Measurements from ENCODE around the gene OSTN. TPM values are rescaled to one million over a fixed set of nuclear protein-coding genes. Genes with fewer than 3 reads are reported as not detected.
A peak's percentile ranks its signal among the peaks of the same experiment; 100 is the strongest.

The OSTN gene
- total RNA-seq, 2 experiments from 2014 or later: not detected

DNA sequence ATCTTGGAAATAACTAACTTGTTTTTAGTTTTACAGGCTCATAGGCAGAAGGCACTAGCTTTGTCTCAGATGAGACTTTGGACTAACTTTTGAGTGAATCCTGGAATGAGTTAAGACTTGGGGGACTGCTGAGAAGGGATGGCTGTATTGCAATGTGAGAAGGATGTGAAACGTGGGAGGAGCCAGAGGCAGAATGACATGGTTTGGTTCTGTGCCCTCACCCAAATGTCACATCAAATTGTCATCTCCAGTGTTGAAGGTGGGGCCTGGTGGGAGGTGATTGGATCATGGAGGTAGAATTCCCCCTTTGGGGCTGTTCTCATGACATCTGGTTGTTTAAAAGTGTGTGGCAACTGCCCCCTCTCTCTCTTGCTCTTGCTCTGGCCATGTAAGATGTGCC lies 101.4 kb downstream of the OSTN start:
- Histone ChIP-seq H3K4me1 (ENCODE audit: insufficient read depth, low read length) (no peaks in the 10 kb centered on the region), H3K36me3 (ENCODE audit: insufficient read depth, low read length) (no peaks in the 10 kb centered on the region), H3K27me3 (ENCODE audit: control insufficient read depth in 1 of 2, insufficient read depth in 2 of 2, low read length in 2 of 2) (no peaks in the 10 kb centered on the region), H3K4me3 (ENCODE audit: low read length) (no peak overlapping the region), H3K27ac (ENCODE audit: low read depth in 1 of 2, low read length in 2 of 2) (no peak overlapping the region), H3K9me3 (ENCODE audit: control insufficient read depth in 1 of 2, insufficient read depth in 1 of 2, low read length in 2 of 2) (peaks cover 0 to 4% of the 10 kb centered on the region in 2 experiments)
- ATAC-seq (ENCODE audit: poor library complexity) (no peak), DNase-seq (peak in 1 of 14 experiments; percentile 6)
- ChIA-PET POLR2A (no interaction called here), CTCF (no interaction called here)
- H3K4me1 Mint-ChIP-seq (ENCODE audit: low read depth): no peaks in the 10 kb centered on the region
- H3K27me3 Mint-ChIP-seq: no peaks in the 10 kb centered on the region
- TF ChIP-seq, protein P1, sequence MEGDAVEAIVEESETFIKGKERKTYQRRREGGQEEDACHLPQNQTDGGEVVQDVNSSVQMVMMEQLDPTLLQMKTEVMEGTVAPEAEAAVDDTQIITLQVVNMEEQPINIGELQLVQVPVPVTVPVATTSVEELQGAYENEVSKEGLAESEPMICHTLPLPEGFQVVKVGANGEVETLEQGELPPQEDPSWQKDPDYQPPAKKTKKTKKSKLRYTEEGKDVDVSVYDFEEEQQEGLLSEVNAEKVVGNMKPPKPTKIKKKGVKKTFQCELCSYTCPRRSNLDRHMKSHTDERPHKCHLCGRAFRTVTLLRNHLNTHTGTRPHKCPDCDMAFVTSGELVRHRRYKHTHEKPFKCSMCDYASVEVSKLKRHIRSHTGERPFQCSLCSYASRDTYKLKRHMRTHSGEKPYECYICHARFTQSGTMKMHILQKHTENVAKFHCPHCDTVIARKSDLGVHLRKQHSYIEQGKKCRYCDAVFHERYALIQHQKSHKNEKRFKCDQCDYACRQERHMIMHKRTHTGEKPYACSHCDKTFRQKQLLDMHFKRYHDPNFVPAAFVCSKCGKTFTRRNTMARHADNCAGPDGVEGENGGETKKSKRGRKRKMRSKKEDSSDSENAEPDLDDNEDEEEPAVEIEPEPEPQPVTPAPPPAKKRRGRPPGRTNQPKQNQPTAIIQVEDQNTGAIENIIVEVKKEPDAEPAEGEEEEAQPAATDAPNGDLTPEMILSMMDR (IDR thresholded peaks at IDR 0.05): no peak
- no peaks in the 10 kb centered on the region for H3K9me3 Mint-ChIP-seq
- H3K36me3 Mint-ChIP-seq (ENCODE audit: low read depth): no peaks in the 10 kb centered on the region
- intact Hi-C loops (cut with DNase I, micrococcal nuclease): no loop called here
- no peak overlapping the region for H3K4me3 Mint-ChIP-seq
- H3K27ac Mint-ChIP-seq: no peak overlapping the region

DNA sequence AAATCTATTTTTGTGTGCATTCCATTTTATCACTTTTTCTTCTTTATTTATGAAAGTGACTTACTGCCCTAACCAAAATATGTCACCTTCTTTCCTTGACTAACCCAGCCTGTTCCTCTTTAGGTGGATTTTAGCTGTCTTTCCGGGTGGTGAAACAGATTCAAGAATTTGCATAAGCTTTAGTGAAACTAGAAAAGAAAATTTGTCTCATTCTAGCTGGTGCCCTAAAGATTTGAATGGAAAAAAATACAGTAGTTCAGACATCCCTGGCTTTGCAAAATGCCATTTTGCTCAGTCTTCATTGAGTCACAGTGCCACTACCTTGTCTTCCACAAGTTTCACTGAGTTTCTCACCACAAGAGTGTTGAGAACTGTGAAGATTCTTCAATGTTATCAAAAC lies 102.0 kb downstream of the OSTN start:
- no peak overlapping the region for H3K4me3 Mint-ChIP-seq
- no peaks in the 10 kb centered on the region for H3K27me3 Mint-ChIP-seq
- intact Hi-C loops (cut with DNase I, micrococcal nuclease): no loop called here
- no peaks in the 10 kb centered on the region for H3K4me1 Mint-ChIP-seq (ENCODE audit: low read depth)
- POLR2A ChIA-PET: no interaction called here
- no peaks in the 10 kb centered on the region for H3K36me3 Mint-ChIP-seq (ENCODE audit: low read depth)
- no peaks in the 10 kb centered on the region for H3K9me3 Mint-ChIP-seq
- Histone ChIP-seq H3K36me3 (ENCODE audit: insufficient read depth, low read length) (no peaks in the 10 kb centered on the region), H3K27ac (ENCODE audit: low read depth in 1 of 2, low read length in 2 of 2) (no peak overlapping the region), H3K4me3 (ENCODE audit: low read length) (no peak overlapping the region), H3K27me3 (ENCODE audit: control insufficient read depth in 1 of 2, insufficient read depth in 2 of 2, low read length in 2 of 2) (no peaks in the 10 kb centered on the region), H3K9me3 (ENCODE audit: control insufficient read depth in 1 of 2, insufficient read depth in 1 of 2, low read length in 2 of 2) (peaks cover 0 to 4% of the 10 kb centered on the region in 2 experiments), H3K4me1 (ENCODE audit: insufficient read depth, low read length) (no peaks in the 10 kb centered on the region)
- TF ChIP-seq, protein P1 (IDR thresholded peaks at IDR 0.05): no peak
- peak in 1 of 14 experiments; percentile 10 for DNase-seq
- ATAC-seq (ENCODE audit: poor library complexity): no peak
- H3K27ac Mint-ChIP-seq: no peak overlapping the region
- CTCF ChIA-PET: no interaction called here

GRCh38 chr3:191301782-191302411 lies 102.9 kb downstream of the OSTN start:
- Histone ChIP-seq H3K36me3 (ENCODE audit: insufficient read depth, low read length) (no peaks in the 10 kb centered on the region), H3K27me3 (ENCODE audit: control insufficient read depth in 1 of 2, insufficient read depth in 2 of 2, low read length in 2 of 2) (no peaks in the 10 kb centered on the region), H3K9me3 (ENCODE audit: control insufficient read depth in 1 of 2, insufficient read depth in 1 of 2, low read length in 2 of 2) (peaks cover 0 to 4% of the 10 kb centered on the region in 2 experiments), H3K27ac (ENCODE audit: low read depth in 1 of 2, low read length in 2 of 2) (no peak overlapping the region), H3K4me1 (ENCODE audit: insufficient read depth, low read length) (no peaks in the 10 kb centered on the region), H3K4me3 (ENCODE audit: low read length) (no peak overlapping the region)
- ATAC-seq (ENCODE audit: poor library complexity) (no peak), DNase-seq (no peak)
- ChIA-PET POLR2A (no interaction called here), CTCF (no interaction called here)
- Mint-ChIP-seq H3K4me3 (no peak overlapping the region), H3K36me3 (ENCODE audit: low read depth) (no peaks in the 10 kb centered on the region), H3K27me3 (no peaks in the 10 kb centered on the region), H3K27ac (no peak overlapping the region), H3K4me1 (ENCODE audit: low read depth) (no peaks in the 10 kb centered on the region), H3K9me3 (no peaks in the 10 kb centered on the region)
- TF ChIP-seq, protein P1 (IDR thresholded peaks at IDR 0.05): no peak
- intact Hi-C loops (cut with DNase I, micrococcal nuclease): no loop called here
